COLO829 (cell line): ENCODE measurements around the gene PCK1.

ENCODE experiments used
- DNase-seq: peaks from one replicate; pipeline ENCODE4 v3.0.0; 2012; ENCODE audit warnings: low spot score

PCK1 gene

GRCh38 chr20:57577679-57578475, 17.0 kb downstream of the PCK1 start:
- DNase-seq, result no peak

- no peak for DNase-seq
Observed at GRCh38 chr20:57578476-57579165, 17.7 kb downstream of the PCK1 start.

- no peak for DNase-seq
Observed at GRCh38 chr20:57579331-57579897, 18.5 kb downstream of the PCK1 start.

- DNase-seq, result no peak
Observed at GRCh38 chr20:57579898-57580447, 19.1 kb downstream of the PCK1 start.

- DNase-seq, result no peak
Observed at GRCh38 chr20:57580478-57581201, 19.7 kb downstream of the PCK1 start.

GRCh38 chr20:57581202-57582028, 20.5 kb downstream of the PCK1 start:
- DNase-seq, result no peak

- no peak for DNase-seq
Observed at GRCh38 chr20:57582029-57582378, 21.1 kb downstream of the PCK1 start.

- peak; percentile 64 for DNase-seq
Observed at GRCh38 chr20:57582432-57583288, 21.8 kb downstream of the PCK1 start.

- no peak for DNase-seq
Observed at GRCh38 chr20:57583289-57584257, 22.7 kb downstream of the PCK1 start.

- DNase-seq, result no peak
Observed at GRCh38 chr20:57584768-57585461, 24.0 kb downstream of the PCK1 start.

- DNase-seq, result no peak
Observed at GRCh38 chr20:57585466-57586213, 24.7 kb downstream of the PCK1 start.

- no peak for DNase-seq
Observed at GRCh38 chr20:57586370-57586793, 25.5 kb downstream of the PCK1 start.

- DNase-seq, result no peak
Observed at GRCh38 chr20:57586943-57587277, 26.0 kb downstream of the PCK1 start.

- DNase-seq, result no peak
Observed at GRCh38 chr20:57587278-57587988, 26.5 kb downstream of the PCK1 start.

- no peak for DNase-seq
Observed at GRCh38 chr20:57587989-57588377, 27.1 kb downstream of the PCK1 start.

- DNase-seq, result no peak
Observed at GRCh38 chr20:57588596-57588995, 27.7 kb downstream of the PCK1 start.

GRCh38 chr20:57589123-57589727, 28.3 kb downstream of the PCK1 start:
- no peak for DNase-seq
